Activated CD4-positive, alpha-beta memory T cell treated with anti-CD3 and anti-CD28 coated beads for 36 hours (primary cell): ENCODE measurements around the gene NOVA2. TPM values are rescaled to one million over a fixed set of nuclear protein-coding genes. Genes with fewer than 3 reads are reported as not detected.

Source experiments
- CTCF ChIA-PET: fragments of 350-600 bp; sonication (Branson Sonifier 250); formaldehyde crosslinking; loops from one replicate; lab custom pipeline; 2021; ENCODE audit warnings: antibody characterized with exemption, inconsistent platforms; lab: Charles Lee
- POLR2A ChIA-PET: fragments of 350-600 bp; sonication (Branson Sonifier 250); formaldehyde crosslinking; loops from one replicate; lab custom pipeline; 2021; ENCODE audit warnings: antibody characterized with exemption; lab: Charles Lee
- DNase-seq: peaks from one replicate; pipeline ENCODE4 v3.0.0-alpha.2; 2020
- H3K27ac Mint-ChIP-seq: one replicate; pipeline ENCODE4 v1.8.0; 2021; ENCODE audit warnings: mixed read lengths
- H3K27me3 Mint-ChIP-seq: one replicate; pipeline ENCODE4 v1.8.0; 2021; ENCODE audit warnings: mixed read lengths
- H3K36me3 Mint-ChIP-seq: one replicate; pipeline ENCODE4 v1.8.0; 2021; ENCODE audit warnings: mixed read lengths
- H3K4me1 Mint-ChIP-seq: one replicate; pipeline ENCODE4 v1.8.0; 2021; ENCODE audit warnings: low read depth, mixed read lengths
- H3K4me3 Mint-ChIP-seq: one replicate; pipeline ENCODE4 v1.8.0; 2021; ENCODE audit warnings: mild to moderate bottlenecking, mixed read lengths
- H3K9me3 Mint-ChIP-seq: one replicate; pipeline ENCODE4 v1.8.0; 2021; ENCODE audit warnings: mixed read lengths
- intact Hi-C: fragments of 100-400 bp; cut with micrococcal nuclease; formaldehyde crosslinking; loops from one replicate; pipeline ENCODE4 v1.15.1; 2023
- total RNA-seq, 2 experiments: library from RNA; stranded (reverse); gene quantifications; one replicate each; pipeline ENCODE4 v1.2.3, GENCODE V29; 2021

NOVA2 gene
- total RNA-seq, 2 experiments from 2014 or later = not detected

GRCh38 chr19:45958320-45958719 is 15.3 kb downstream of the NOVA2 start:
- peaks cover 45% of the 10 kb centered on the region for H3K27me3 Mint-ChIP-seq
- no peak overlapping the region for H3K27ac Mint-ChIP-seq
- H3K9me3 Mint-ChIP-seq = peaks cover under 1% of the 10 kb centered on the region
- H3K4me1 Mint-ChIP-seq = peaks cover under 1% of the 10 kb centered on the region
- H3K4me3 Mint-ChIP-seq = no peak overlapping the region
- POLR2A ChIA-PET = no interaction called here
- CTCF ChIA-PET = no interaction called here
- intact Hi-C loops = no loop called here
- DNase-seq = no peak
- H3K36me3 Mint-ChIP-seq = no peaks in the 10 kb centered on the region

DNA sequence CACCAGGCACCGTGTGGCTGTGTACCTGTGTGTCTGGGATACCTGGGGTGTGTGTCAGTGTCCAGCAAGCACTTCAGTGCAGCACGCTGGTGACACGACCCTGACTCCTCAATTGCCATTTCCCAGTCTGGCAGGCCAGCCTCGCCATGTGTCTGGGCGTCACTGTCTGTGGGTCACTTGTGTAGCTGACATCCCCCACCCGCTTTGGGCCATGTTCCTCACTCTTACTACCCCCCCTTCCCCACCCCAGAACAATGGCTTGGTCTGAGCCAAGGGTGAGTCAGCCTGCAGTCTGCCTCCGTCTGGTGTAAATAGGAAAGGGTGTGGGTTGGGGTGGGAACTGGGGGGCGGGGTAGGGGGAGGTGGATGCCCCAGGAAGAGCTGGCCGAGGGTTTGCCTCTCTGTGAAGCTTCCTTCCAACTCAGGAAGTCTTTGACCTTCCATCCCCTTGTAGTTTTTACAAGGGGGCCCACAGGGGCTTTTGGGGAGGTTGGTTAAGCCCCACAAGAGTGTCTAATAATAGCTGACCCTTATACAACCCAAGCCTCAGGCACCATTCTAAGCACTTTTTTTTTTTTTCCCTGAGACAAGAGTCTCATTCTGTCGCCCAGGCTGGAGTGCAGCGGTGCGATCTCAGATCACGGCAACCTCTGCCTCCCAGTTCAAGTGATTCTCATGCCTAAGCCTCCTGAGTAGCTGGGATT is 17.6 kb downstream of the NOVA2 start:
- H3K4me1 Mint-ChIP-seq = peaks cover 4% of the 10 kb centered on the region
- peaks cover 3% of the 10 kb centered on the region for H3K9me3 Mint-ChIP-seq
- H3K36me3 Mint-ChIP-seq = no peaks in the 10 kb centered on the region
- no peak for DNase-seq
- H3K4me3 Mint-ChIP-seq = no peak overlapping the region
- intact Hi-C loops = no loop called here
- CTCF ChIA-PET = no interaction called here
- H3K27me3 Mint-ChIP-seq = peaks cover 41% of the 10 kb centered on the region
- H3K27ac Mint-ChIP-seq = no peak overlapping the region
- POLR2A ChIA-PET = no interaction called here

DNA sequence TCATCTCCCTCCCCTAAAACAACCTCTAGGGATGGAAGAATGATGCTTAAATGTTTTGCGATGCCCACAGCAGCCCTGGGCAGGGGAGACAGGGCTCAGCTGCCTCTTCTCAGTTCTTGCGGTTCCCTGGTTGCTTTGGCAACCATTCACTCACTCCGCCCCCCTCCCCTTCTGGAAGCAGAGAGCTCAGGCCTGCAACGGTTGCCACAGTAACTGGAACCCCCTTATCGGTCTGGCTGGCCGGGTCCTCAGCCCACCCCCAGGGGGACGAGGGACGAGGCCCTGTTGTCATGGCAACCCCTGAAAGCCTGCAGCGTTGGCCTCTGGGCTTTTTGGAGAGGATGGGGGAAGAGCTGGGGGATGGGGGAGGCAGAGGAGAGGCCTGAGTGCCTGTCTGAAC is 19.5 kb downstream of the NOVA2 start:
- intact Hi-C loops = no loop called here
- Mint-ChIP-seq H3K4me1 (peaks cover 4% of the 10 kb centered on the region), H3K36me3 (no peaks in the 10 kb centered on the region), H3K27me3 (peaks cover 35% of the 10 kb centered on the region), H3K9me3 (peaks cover 3% of the 10 kb centered on the region), H3K27ac (no peak overlapping the region), H3K4me3 (no peak overlapping the region)
- ChIA-PET POLR2A (no interaction called here), CTCF (no interaction called here)
- DNase-seq = no peak

DNA sequence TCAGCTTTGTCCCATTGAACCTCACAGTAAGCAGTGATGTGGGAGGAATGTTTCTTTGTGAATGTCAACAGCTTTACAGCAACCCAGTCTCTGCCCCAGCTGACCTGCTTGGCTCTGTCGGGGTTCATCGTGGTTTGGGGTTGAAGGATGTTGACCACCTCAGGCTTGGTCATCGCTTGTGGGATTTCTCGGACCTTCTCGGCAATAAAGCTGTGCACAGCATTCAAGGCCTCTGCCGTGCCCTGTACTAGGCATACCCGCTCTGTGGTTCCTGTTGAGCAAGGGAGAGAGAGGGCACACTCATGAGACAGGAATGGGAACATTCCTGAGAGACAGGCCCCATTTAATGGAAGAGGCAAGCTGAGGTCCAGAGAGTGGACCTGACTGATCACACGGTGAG is 20.0 kb downstream of the NOVA2 start:
- no peak overlapping the region for H3K4me3 Mint-ChIP-seq
- POLR2A ChIA-PET = no interaction called here
- peaks cover 3% of the 10 kb centered on the region for H3K9me3 Mint-ChIP-seq
- CTCF ChIA-PET = no interaction called here
- H3K36me3 Mint-ChIP-seq = no peaks in the 10 kb centered on the region
- no peak for DNase-seq
- peaks cover 31% of the 10 kb centered on the region for H3K27me3 Mint-ChIP-seq
- H3K27ac Mint-ChIP-seq = no peak overlapping the region
- peaks cover 4% of the 10 kb centered on the region for H3K4me1 Mint-ChIP-seq
- intact Hi-C loops = no loop called here

- intact Hi-C loops = no loop called here
- no peak overlapping the region for H3K27ac Mint-ChIP-seq
- ChIA-PET CTCF (no interaction called here), POLR2A (no interaction called here)
- peaks cover 3% of the 10 kb centered on the region for H3K9me3 Mint-ChIP-seq
- H3K4me1 Mint-ChIP-seq = peaks cover 4% of the 10 kb centered on the region
- peak; percentile 54 for DNase-seq
- no peaks in the 10 kb centered on the region for H3K36me3 Mint-ChIP-seq
- peak overlapping the region; percentile 39 for H3K4me3 Mint-ChIP-seq
- H3K27me3 Mint-ChIP-seq = peaks cover 28% of the 10 kb centered on the region
These were observed 20.8 kb downstream of the NOVA2 start for GRCh38 chr19:45952686-45953505.

- no peak for DNase-seq
- Mint-ChIP-seq H3K27ac (no peak overlapping the region), H3K9me3 (peaks cover 3% of the 10 kb centered on the region), H3K4me3 (no peak overlapping the region), H3K27me3 (peaks cover 28% of the 10 kb centered on the region), H3K4me1 (peaks cover 4% of the 10 kb centered on the region), H3K36me3 (no peaks in the 10 kb centered on the region)
- CTCF ChIA-PET = no interaction called here
- POLR2A ChIA-PET = no interaction called here
- intact Hi-C loops = no loop called here
These were observed 21.4 kb downstream of the NOVA2 start for GRCh38 chr19:45952341-45952685.

DNA sequence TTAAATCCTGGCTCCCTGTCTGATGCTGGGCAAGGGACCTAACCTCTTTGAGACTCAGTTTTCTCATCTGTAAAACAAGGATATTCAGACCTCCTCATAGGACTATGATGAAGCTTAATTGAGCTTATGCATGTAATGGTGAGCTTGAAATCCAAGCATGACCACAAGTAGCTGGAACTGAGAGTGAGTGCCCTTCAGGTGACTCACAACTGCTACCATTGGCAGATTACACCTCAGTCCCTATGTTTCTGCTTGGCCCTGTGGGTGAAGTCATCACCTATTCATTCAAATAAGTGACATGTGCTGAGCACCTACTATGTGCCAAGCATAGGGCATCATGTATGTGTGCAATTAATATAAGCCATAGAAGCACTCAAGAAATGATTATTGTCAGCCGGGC is 25.7 kb downstream of the NOVA2 start:
- no peak overlapping the region for H3K4me3 Mint-ChIP-seq
- CTCF ChIA-PET = no interaction called here
- POLR2A ChIA-PET = no interaction called here
- DNase-seq = no peak
- no peaks in the 10 kb centered on the region for H3K4me1 Mint-ChIP-seq
- H3K36me3 Mint-ChIP-seq = no peaks in the 10 kb centered on the region
- intact Hi-C loops = no loop called here
- peaks cover 23% of the 10 kb centered on the region for H3K27me3 Mint-ChIP-seq
- no peaks in the 10 kb centered on the region for H3K9me3 Mint-ChIP-seq
- H3K27ac Mint-ChIP-seq = no peak overlapping the region

GRCh38 chr19:45940515-45940805 is 33.2 kb downstream of the NOVA2 start:
- no peaks in the 10 kb centered on the region for H3K9me3 Mint-ChIP-seq
- no peaks in the 10 kb centered on the region for H3K4me1 Mint-ChIP-seq
- POLR2A ChIA-PET = no interaction called here
- intact Hi-C loops = no loop called here
- CTCF ChIA-PET = no interaction called here
- H3K27me3 Mint-ChIP-seq = peaks cover 38% of the 10 kb centered on the region
- H3K4me3 Mint-ChIP-seq = no peak overlapping the region
- H3K36me3 Mint-ChIP-seq = peaks cover 3% of the 10 kb centered on the region
- no peak for DNase-seq
- no peak overlapping the region for H3K27ac Mint-ChIP-seq

GRCh38 chr19:45939792-45940514 is 33.7 kb downstream of the NOVA2 start:
- no peak for DNase-seq
- no peak overlapping the region for H3K27ac Mint-ChIP-seq
- POLR2A ChIA-PET = no interaction called here
- no peak overlapping the region for H3K4me3 Mint-ChIP-seq
- H3K27me3 Mint-ChIP-seq = peaks cover 42% of the 10 kb centered on the region
- H3K4me1 Mint-ChIP-seq = no peaks in the 10 kb centered on the region
- H3K36me3 Mint-ChIP-seq = peaks cover 3% of the 10 kb centered on the region
- intact Hi-C loops = no loop called here
- H3K9me3 Mint-ChIP-seq = no peaks in the 10 kb centered on the region
- CTCF ChIA-PET = no interaction called here

DNA sequence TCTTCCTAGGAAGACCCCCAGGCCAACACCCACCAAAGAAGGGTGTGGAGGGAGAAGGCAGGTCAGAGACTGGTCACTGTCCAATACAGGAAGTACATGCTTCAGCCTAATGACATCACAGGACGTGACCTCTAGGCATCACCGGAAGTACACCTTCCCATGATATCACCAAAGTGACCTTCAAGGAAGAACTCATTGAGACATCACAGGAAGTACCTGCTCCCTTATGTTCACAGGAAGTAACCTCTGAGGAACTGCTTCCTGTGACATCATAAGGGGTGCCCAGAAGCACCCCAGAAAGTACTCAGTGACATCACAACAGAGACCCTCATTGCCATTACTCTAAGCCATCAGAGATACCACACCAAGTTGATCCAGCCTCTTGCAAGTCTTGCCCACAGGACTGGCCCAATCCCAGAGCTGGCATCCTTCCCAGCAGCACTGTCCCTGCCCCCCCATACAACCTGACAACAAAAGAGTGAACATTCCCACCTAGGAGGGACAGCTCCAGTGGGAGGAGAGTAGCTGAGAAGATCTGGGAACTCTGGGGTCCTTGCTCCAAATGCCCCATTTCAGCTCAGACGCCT is 34.8 kb downstream of the NOVA2 start:
- no peak for DNase-seq
- ChIA-PET POLR2A (no interaction called here), CTCF (no interaction called here)
- intact Hi-C loops = no loop called here
- no peak overlapping the region for H3K27ac Mint-ChIP-seq
- H3K36me3 Mint-ChIP-seq = peaks cover 3% of the 10 kb centered on the region
- H3K27me3 Mint-ChIP-seq = peaks cover 44% of the 10 kb centered on the region
- no peaks in the 10 kb centered on the region for H3K9me3 Mint-ChIP-seq
- H3K4me3 Mint-ChIP-seq = no peak overlapping the region
- H3K4me1 Mint-ChIP-seq = no peaks in the 10 kb centered on the region

DNA sequence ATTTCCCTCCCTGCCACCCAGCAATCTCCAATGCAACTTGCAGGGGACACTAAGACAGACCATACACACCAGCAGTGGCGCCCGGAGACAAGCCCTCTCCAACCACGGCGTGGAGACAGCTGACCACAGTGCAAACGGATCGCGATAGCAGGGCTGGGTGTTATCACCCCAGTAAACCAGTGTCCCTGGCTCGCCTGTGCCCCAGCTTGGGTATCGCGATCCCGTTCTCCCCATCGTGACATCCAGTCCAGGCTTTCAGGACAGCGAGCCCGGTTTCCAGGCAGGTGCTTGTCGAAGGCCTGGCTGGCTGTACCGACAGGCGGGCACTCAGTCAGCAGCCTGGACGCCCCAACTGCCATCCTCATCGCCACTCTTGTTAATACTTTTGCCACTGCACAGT is 38.4 kb downstream of the NOVA2 start:
- H3K27ac Mint-ChIP-seq = no peak overlapping the region
- H3K9me3 Mint-ChIP-seq = no peaks in the 10 kb centered on the region
- no peak for DNase-seq
- H3K36me3 Mint-ChIP-seq = peaks cover 3% of the 10 kb centered on the region
- peaks cover 51% of the 10 kb centered on the region for H3K27me3 Mint-ChIP-seq
- ChIA-PET POLR2A (no interaction called here), CTCF (no interaction called here)
- no peaks in the 10 kb centered on the region for H3K4me1 Mint-ChIP-seq
- intact Hi-C loops = no loop called here
- H3K4me3 Mint-ChIP-seq = no peak overlapping the region

DNA sequence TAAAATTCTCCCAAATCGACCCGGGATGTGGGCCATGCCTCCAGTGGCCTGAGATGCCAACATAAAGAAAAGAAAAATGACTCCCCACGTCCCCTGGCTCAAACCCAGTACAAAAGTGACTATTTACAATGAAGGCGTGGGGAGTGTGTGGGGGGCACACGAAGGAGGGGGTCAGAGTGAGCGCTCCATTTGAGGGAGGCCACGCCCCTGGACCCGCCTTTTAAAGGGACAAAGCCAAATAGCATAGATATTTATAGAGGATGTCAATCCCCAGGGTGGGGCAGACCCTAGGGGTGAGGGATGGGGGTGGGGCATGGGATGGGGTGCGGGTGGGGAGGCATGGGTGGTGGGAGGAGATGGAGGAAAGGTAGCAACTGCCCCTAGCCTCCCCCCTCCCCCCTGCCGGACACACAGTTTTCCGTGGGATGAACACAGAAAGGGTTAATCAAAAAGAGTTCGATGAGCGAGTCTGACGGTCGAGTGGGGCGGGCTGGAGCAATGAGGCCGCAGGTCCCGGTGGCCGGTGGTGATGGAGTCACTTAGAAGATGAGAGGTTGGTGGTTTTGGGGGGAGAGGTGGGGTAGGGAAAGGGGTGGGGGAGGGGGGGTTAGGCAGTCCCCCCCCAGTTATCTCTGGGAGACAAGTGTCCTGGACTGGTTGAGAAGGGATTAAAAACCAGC is 39.0 kb downstream of the NOVA2 start:
- POLR2A ChIA-PET = no interaction called here
- peaks cover 49% of the 10 kb centered on the region for H3K27me3 Mint-ChIP-seq
- DNase-seq = no peak
- no peaks in the 10 kb centered on the region for H3K4me1 Mint-ChIP-seq
- CTCF ChIA-PET = no interaction called here
- peaks cover 3% of the 10 kb centered on the region for H3K36me3 Mint-ChIP-seq
- intact Hi-C loops = no loop called here
- no peak overlapping the region for H3K27ac Mint-ChIP-seq
- H3K9me3 Mint-ChIP-seq = no peaks in the 10 kb centered on the region
- no peak overlapping the region for H3K4me3 Mint-ChIP-seq
